Measurements from ENCODE around the gene PBXIP1.

DNA sequence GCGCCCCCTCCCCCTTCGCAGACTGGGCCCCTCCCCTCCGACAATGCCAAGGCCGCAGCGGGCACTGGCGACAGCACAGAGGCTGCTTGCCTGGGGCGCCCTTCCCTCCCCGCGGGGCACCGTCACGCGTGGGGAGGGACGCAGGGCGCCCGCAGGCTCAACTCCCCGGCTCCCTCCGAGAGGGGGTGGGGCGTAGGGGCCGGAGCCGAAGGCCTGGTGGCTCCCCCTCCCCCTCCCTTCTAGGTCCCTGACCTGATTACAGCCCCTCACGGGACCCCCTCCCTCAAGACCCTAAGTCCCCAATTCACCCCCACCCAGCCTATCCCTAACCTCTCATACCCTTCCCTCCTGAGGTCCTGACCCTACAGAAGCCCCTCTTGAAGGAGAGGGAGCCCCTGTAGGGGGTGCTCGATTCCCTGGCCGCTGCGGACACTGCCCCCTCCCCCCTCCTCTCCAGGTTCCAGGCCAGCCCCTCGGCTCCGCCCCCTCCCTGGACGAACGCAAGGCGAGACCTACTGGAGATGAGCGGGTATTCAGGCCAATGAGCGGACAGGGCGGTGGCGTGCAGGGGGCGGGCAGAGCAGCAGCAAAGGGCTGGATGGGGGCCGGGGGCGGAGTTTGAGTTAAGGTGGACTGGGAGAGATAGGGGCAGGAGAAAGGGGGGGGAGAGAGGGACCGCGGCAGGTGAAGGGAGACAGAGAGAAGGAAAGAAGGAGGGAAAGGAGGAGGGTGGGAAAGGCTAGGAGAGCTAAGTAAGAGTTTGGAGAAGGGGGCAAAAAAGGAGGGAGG is 46.0 kb upstream of the PBXIP1 start:
- TF ChIP-seq, protein P1, sequence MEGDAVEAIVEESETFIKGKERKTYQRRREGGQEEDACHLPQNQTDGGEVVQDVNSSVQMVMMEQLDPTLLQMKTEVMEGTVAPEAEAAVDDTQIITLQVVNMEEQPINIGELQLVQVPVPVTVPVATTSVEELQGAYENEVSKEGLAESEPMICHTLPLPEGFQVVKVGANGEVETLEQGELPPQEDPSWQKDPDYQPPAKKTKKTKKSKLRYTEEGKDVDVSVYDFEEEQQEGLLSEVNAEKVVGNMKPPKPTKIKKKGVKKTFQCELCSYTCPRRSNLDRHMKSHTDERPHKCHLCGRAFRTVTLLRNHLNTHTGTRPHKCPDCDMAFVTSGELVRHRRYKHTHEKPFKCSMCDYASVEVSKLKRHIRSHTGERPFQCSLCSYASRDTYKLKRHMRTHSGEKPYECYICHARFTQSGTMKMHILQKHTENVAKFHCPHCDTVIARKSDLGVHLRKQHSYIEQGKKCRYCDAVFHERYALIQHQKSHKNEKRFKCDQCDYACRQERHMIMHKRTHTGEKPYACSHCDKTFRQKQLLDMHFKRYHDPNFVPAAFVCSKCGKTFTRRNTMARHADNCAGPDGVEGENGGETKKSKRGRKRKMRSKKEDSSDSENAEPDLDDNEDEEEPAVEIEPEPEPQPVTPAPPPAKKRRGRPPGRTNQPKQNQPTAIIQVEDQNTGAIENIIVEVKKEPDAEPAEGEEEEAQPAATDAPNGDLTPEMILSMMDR (IDR thresholded peaks at IDR 0.05; ENCODE audit: low read depth, low read length, missing input control): peak; percentile 16
- no peak for TF ChIP-seq JUND (IDR thresholded peaks at IDR 0.05)
- TF ChIP-seq YY1 (IDR thresholded peaks at IDR 0.05): no peak
- TF ChIP-seq HNF4A (conservative IDR thresholded peaks at IDR 0.05): peak in 1 of 2 donors; percentile 19
- TF ChIP-seq TAF1 (conservative IDR thresholded peaks at IDR 0.05): no peak
- TF ChIP-seq RAD21 (IDR thresholded peaks at IDR 0.05): peak in 1 of 2 donors; percentile 24

All from liver (tissue), 3 donors.